Erythroblast (primary cell): ENCODE data around the gene SAG.

Source experiments
- GATA1 ChIP-seq: IDR thresholded peaks from 2 replicates; pipeline ENCODE4 v1.6.1; 2011; ENCODE audit warnings: low read depth, mild to moderate bottlenecking, control low read depth, low read length, moderate library complexity
- POLR2A ChIP-seq: IDR thresholded peaks from 2 replicates; pipeline ENCODE4 v1.6.1; 2011; ENCODE audit warnings: mild to moderate bottlenecking, low read length

- no peak for TF ChIP-seq POLR2A
- no peak for TF ChIP-seq GATA1
Observed at GRCh38 chr2:233362742-233363141, 55.1 kb downstream of the SAG start.
